Measurements from ENCODE around the gene TMEM178B. TPM values are rescaled to one million over a fixed set of nuclear protein-coding genes. Genes with fewer than 3 reads are reported as not detected.

Gene TMEM178B
- total RNA-seq, 1 donor, result 0.09 TPM

DNA sequence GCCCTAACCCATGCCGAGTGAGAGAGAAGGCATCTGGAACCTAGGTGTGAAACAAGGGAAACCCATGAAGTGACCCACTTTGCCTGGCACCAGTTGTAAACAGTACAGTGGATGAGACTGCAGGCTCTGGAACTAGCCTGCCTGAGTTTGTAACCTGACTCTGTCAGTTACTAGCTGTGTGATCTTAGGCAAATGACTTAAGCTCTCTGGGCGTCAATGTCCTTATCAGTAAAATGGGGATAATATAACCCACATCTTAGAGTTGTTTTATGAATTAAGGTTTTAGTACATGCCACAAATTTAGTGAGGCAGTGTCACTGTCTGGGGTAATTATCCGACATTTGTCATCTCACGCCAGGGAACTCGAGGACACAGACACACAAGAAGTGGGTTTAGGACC is 394.5 kb downstream of the TMEM178B start:
- DNase-seq (ENCODE audit: low read depth), result no peak
- no peak overlapping the region for H3K4me3 ChIP-seq (ENCODE audit: low read depth, low read length)
- TF ChIP-seq, protein P1, sequence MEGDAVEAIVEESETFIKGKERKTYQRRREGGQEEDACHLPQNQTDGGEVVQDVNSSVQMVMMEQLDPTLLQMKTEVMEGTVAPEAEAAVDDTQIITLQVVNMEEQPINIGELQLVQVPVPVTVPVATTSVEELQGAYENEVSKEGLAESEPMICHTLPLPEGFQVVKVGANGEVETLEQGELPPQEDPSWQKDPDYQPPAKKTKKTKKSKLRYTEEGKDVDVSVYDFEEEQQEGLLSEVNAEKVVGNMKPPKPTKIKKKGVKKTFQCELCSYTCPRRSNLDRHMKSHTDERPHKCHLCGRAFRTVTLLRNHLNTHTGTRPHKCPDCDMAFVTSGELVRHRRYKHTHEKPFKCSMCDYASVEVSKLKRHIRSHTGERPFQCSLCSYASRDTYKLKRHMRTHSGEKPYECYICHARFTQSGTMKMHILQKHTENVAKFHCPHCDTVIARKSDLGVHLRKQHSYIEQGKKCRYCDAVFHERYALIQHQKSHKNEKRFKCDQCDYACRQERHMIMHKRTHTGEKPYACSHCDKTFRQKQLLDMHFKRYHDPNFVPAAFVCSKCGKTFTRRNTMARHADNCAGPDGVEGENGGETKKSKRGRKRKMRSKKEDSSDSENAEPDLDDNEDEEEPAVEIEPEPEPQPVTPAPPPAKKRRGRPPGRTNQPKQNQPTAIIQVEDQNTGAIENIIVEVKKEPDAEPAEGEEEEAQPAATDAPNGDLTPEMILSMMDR (IDR thresholded peaks at IDR 0.05; ENCODE audit: insufficient read depth, low read length), result no peak

DNA sequence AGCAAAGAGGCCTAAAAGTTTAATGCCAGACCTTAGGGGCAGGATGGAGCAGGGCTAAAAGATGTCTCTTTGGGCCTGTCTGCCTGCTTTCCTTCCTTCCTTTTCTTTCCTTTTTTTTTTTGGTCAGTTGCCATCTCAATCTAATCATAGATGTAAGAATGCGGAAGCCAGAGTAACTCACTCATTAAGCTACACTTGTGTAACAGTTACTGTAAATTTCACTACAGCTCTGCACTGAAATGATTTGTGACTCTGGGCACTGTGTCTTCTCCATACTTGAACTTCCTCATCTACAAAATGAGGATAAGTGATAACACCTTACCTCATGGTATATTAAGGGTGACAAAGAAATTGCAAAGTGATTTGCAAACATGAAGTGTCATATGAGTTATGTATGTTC is 401.8 kb downstream of the TMEM178B start:
- TF ChIP-seq, protein P1 (IDR thresholded peaks at IDR 0.05; ENCODE audit: insufficient read depth, low read length), result no peak
- H3K4me3 ChIP-seq (ENCODE audit: low read depth, low read length), result no peak overlapping the region
- DNase-seq (ENCODE audit: low read depth), result no peak

DNA sequence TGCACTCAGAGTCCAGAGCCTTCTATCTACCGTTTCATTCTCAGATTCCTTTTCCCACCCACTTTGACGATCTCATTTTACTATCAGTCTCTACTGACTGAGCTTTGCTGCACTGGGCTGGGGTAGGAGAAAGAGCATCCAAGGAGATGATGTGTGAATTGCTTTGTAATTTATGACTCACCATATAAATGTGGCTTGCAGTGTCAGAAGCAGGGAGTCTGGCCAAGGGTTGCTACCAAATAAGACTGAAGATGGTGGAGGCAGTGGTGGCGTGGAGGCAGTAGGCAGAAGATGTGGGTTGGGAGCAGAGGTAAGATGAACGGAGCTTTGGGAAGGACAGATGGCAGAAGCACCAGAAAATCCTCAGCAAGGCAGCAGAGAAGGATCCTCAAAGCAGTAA is 404.0 kb downstream of the TMEM178B start:
- TF ChIP-seq, protein P1 (IDR thresholded peaks at IDR 0.05; ENCODE audit: insufficient read depth, low read length), result no peak
- no peak for DNase-seq (ENCODE audit: low read depth)
- no peak overlapping the region for H3K4me3 ChIP-seq (ENCODE audit: low read depth, low read length)

DNA sequence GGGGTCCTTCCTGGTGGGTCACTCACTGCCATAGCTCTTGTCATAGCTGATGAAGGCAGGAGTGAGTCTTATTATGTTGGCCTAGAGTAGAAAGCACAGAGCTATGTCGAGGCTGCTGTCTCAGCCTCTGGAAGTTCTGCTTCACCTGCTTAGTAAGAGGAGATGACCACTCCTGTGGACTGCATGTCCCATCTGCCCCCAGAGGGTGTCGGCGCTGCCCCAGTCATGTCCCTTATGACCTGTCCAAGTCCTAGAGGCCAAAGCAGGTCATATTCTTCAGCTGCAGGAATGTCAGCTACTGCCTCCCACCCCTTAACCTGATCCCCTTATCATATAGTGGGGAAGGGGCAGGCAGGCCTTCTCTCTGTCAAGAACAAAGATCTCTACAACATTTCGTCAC is 405.0 kb downstream of the TMEM178B start:
- no peak overlapping the region for H3K4me3 ChIP-seq (ENCODE audit: low read depth, low read length)
- TF ChIP-seq, protein P1 (IDR thresholded peaks at IDR 0.05; ENCODE audit: insufficient read depth, low read length), result no peak
- no peak for DNase-seq (ENCODE audit: low read depth)

DNA sequence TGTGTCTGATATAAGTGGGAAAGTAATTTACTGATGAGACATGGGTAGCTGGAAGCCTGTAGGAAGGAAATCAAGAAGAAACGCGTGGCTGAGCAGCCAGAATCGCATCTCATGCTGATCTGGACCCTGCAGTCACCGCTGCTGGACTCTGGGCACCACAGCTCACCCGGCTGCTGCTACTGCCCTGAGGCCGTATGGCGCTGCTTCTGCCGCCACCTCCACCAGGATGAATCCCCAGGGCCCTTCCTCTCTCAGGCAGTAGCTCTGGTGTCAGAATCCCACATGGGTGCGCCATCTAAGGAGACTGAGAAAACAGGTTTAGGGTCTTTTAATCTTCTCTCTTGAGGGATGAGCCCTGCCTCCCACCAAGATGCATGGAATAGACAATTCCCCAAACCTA is 407.1 kb downstream of the TMEM178B start:
- no peak for DNase-seq (ENCODE audit: low read depth)
- H3K4me3 ChIP-seq (ENCODE audit: low read depth, low read length), result no peak overlapping the region
- TF ChIP-seq, protein P1 (IDR thresholded peaks at IDR 0.05; ENCODE audit: insufficient read depth, low read length), result no peak

DNA sequence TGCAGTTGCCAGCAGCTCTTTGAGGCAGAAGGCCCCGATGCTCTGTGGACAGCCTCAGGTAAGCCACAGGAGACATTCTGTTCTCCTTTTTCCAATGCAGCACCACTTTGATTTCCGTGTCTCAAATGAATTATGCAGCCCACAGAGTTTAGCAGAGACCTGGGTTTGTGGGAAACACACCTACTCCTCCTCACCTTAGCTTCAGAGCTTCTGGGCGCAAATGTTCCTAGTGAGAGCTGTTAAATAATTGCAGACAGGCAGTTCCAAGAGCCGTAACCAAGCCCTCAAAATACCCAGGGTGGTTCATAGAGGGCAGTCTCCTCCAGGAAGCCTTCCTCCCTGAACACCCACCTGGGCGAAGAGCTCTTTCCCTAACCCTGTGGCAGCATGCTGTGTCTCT is 408.1 kb downstream of the TMEM178B start:
- TF ChIP-seq, protein P1 (IDR thresholded peaks at IDR 0.05; ENCODE audit: insufficient read depth, low read length), result no peak
- no peak overlapping the region for H3K4me3 ChIP-seq (ENCODE audit: low read depth, low read length)
- no peak for DNase-seq (ENCODE audit: low read depth)

DNA sequence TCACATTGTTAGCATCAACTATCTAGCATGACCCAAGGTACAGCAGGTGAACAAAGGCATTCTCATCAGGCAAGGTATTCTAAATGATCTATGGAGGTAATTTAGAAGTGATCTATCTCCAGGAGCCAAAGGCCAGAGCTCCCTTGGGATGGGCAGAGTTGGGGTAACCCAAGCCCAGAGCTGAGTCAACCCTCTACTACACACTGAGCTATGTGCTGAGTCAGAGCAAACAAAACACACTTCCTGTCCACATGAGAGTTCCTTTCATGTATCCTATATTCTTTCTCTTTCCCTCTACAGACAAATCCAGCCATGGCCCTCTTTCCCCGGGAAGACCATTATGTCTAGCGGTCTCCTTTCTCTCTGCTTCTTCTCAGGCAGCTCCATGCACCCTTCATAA is 409.2 kb downstream of the TMEM178B start:
- no peak overlapping the region for H3K4me3 ChIP-seq (ENCODE audit: low read depth, low read length)
- no peak for DNase-seq (ENCODE audit: low read depth)
- TF ChIP-seq, protein P1 (IDR thresholded peaks at IDR 0.05; ENCODE audit: insufficient read depth, low read length), result no peak

Measured in fibroblast of the aortic adventitia (primary cell).